ENCODE measurements around the gene COX8C.

DNA sequence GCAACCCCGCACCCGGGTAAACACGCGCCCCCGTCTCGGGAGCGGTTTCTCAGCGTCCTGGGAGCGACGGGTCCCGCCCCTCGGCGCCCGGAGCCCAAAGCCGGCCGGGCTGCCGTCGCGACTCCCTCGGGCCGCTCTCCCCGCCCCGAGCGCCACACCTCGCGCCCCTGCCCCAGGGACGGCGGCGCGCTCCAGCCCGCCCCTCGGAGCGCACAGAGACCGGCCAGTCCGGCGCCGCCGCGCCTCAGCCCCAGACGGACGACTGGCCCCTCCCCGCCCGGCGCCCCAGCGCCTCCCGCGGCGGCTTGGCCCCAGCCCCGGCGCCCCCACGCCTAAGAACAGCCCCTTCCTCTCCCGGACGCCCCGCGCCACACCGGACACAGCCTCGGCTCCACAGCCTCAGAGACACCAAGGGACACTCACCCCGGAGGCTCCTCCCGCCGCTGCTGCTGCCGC lies 14.6 kb upstream of the COX8C start:
- TF ChIP-seq ESRRA (IDR thresholded peaks at IDR 0.05; ENCODE audit: borderline replicate concordance, low read length), result no peak
- TF ChIP-seq MYC (IDR thresholded peaks at IDR 0.05; ENCODE audit: borderline replicate concordance, low read length), result no peak
- TF ChIP-seq, protein P1, sequence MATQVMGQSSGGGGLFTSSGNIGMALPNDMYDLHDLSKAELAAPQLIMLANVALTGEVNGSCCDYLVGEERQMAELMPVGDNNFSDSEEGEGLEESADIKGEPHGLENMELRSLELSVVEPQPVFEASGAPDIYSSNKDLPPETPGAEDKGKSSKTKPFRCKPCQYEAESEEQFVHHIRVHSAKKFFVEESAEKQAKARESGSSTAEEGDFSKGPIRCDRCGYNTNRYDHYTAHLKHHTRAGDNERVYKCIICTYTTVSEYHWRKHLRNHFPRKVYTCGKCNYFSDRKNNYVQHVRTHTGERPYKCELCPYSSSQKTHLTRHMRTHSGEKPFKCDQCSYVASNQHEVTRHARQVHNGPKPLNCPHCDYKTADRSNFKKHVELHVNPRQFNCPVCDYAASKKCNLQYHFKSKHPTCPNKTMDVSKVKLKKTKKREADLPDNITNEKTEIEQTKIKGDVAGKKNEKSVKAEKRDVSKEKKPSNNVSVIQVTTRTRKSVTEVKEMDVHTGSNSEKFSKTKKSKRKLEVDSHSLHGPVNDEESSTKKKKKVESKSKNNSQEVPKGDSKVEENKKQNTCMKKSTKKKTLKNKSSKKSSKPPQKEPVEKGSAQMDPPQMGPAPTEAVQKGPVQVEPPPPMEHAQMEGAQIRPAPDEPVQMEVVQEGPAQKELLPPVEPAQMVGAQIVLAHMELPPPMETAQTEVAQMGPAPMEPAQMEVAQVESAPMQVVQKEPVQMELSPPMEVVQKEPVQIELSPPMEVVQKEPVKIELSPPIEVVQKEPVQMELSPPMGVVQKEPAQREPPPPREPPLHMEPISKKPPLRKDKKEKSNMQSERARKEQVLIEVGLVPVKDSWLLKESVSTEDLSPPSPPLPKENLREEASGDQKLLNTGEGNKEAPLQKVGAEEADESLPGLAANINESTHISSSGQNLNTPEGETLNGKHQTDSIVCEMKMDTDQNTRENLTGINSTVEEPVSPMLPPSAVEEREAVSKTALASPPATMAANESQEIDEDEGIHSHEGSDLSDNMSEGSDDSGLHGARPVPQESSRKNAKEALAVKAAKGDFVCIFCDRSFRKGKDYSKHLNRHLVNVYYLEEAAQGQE (IDR thresholded peaks at IDR 0.05), result no peak
- TF ChIP-seq, protein P2, sequence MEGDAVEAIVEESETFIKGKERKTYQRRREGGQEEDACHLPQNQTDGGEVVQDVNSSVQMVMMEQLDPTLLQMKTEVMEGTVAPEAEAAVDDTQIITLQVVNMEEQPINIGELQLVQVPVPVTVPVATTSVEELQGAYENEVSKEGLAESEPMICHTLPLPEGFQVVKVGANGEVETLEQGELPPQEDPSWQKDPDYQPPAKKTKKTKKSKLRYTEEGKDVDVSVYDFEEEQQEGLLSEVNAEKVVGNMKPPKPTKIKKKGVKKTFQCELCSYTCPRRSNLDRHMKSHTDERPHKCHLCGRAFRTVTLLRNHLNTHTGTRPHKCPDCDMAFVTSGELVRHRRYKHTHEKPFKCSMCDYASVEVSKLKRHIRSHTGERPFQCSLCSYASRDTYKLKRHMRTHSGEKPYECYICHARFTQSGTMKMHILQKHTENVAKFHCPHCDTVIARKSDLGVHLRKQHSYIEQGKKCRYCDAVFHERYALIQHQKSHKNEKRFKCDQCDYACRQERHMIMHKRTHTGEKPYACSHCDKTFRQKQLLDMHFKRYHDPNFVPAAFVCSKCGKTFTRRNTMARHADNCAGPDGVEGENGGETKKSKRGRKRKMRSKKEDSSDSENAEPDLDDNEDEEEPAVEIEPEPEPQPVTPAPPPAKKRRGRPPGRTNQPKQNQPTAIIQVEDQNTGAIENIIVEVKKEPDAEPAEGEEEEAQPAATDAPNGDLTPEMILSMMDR (IDR thresholded peaks at IDR 0.05), result no peak
- TF ChIP-seq POLR2A (IDR thresholded peaks at IDR 0.05; ENCODE audit: low read length), result no peak
- no peak for TF ChIP-seq FOSL2 (IDR thresholded peaks at IDR 0.05)
- no peak for TF ChIP-seq FOSL2 (CRISPR knock-in tag; IDR thresholded peaks at IDR 0.05)
- no peak for TF ChIP-seq RCOR1 (IDR thresholded peaks at IDR 0.05; ENCODE audit: low read depth, low read length)
- TF ChIP-seq, protein P3, sequence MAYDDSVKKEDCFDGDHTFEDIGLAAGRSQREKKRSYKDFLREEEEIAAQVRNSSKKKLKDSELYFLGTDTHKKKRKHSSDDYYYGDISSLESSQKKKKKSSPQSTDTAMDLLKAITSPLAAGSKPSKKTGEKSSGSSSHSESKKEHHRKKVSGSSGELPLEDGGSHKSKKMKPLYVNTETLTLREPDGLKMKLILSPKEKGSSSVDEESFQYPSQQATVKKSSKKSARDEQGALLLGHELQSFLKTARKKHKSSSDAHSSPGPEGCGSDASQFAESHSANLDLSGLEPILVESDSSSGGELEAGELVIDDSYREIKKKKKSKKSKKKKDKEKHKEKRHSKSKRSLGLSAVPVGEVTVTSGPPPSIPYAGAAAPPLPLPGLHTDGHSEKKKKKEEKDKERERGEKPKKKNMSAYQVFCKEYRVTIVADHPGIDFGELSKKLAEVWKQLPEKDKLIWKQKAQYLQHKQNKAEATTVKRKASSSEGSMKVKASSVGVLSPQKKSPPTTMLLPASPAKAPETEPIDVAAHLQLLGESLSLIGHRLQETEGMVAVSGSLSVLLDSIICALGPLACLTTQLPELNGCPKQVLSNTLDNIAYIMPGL (CRISPR knock-in tag; IDR thresholded peaks at IDR 0.05; ENCODE audit: borderline replicate concordance), result no peak
